Activated gamma-delta T cell treated with Interleukin-2 at 50 U/mL for 16 hours (primary cell): ENCODE measurements around the gene MOV10L1.

ENCODE experiments used
- DNase-seq: peaks from one replicate; pipeline ENCODE4 v3.0.0-alpha.2; 2020

MOV10L1 gene

DNA sequence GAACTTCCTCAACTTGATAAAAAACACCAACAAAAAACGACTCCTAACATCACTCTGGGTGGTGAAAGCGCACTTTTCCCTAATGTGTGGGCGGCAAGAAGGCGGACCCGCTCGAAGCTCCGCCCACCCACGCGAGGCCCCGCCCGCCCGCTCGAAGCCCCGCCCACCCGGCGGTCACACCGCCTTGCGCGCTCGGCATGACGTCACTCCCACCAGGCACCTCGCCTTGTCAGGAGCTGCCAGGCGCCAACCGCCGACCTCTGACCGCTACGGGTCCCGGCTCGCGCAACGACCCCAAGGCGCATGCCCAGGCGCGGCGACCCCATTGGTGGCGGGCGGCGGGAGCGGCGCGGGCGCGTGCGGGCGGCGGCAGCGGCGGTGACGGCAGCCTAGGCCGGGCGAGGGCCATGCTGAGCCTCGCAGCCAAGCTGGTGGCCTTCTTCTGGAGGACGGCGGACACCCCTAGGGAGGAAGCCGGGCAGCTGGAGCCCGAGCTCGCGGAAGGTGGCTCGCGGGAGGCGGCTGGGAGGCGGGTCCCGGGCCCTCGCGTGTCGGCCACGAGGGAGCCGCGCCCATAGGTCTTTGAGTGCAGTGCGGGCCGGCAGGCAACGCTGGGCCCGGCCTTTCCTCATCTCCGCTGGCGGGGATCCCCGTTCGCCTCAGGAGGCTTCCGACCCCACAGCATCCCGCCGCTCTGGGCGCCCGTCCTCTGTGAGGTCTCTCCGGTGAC, at the start of gene MOV10L1:
Gene MOV10L1, plus strand, starts transcription at position 325 of the 730 bp plus-strand sequence. Its CDS starts 83 bp downstream, at position 408.
- no peak for DNase-seq

DNA sequence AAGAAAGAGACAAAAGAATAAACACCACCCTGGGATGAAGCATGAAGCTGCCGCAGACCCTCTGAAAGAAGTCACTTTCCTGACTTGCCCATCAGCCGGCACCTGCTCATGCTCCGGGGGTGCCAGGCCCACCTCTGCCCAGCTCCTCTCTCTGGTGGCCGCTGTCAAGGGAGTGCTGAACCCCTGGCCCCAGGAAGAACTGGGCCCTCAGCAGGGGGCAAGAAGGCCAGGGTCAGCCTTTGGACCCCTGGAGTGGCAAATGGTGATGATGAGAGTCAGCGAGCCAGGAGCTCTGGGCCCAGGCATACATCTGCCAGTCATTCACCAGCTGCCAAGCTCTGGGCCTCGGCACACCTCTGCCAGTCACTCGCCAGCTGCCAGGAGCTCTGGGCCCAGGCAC, 49.1 kb upstream of the MOV10L1 start:
- no peak for DNase-seq

DNA sequence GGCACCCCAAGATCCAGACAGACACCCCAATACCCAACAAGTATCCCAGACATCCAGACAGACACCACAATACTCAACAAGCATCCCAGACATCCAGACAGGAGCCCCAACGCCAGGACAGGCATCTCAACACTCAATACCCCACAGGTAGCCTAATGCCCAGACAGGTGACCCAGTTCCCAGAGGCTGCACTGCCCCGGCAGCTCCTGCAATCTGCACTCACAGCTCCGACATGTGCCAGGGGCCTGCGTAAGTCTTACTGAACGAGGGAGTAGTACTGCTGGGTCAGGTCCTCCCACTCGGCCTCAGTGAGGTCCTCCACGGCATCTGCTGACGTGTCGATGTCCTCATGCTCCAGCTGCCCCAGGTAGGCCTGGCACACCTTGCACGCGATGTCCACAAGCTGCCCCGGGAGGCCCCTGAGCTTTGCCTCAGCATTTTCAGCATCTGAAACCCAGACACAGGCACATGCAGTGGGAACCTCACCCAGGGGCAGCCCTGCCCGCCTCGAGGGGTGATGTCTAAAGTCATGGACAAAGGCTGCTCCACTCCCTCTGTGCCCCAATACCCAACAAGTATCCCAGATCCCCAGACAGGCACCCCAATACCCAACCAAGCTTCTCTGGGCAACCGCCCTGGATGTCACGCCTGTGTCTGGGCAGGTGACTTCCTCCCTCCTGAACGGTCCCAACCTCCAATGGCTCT, 48.3 kb upstream of the MOV10L1 start:
- no peak for DNase-seq

DNA sequence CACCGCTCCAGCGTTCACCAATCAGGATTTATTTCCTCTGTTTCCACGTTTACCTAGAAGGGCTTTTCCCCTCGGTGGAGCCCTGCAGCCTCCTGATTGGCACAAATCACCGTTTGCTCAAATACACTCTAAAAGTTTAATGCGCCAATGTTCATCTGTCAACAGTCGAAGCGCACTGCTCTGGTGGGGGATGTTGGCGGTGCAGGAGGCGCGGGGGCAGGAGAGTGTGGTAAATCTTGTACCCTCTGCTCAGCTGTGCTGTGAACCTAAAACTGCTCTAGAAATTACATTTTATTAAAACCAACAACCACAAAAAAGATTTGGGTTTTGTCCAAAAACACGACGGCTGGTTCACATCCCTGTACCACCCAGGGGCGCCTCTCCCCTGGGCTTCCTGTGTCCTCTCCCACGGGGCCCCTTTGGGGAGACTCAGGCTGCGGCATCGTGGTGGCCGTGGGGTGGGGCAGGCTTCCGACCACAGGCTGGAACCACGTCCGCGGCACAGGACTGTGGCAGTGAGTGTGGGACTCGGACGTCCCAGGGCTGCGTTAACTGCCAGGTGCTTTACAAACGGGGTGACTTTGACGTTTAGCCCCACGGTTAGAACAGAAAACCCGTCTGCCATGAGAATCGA, 45.2 kb upstream of the MOV10L1 start:
- no peak for DNase-seq

DNA sequence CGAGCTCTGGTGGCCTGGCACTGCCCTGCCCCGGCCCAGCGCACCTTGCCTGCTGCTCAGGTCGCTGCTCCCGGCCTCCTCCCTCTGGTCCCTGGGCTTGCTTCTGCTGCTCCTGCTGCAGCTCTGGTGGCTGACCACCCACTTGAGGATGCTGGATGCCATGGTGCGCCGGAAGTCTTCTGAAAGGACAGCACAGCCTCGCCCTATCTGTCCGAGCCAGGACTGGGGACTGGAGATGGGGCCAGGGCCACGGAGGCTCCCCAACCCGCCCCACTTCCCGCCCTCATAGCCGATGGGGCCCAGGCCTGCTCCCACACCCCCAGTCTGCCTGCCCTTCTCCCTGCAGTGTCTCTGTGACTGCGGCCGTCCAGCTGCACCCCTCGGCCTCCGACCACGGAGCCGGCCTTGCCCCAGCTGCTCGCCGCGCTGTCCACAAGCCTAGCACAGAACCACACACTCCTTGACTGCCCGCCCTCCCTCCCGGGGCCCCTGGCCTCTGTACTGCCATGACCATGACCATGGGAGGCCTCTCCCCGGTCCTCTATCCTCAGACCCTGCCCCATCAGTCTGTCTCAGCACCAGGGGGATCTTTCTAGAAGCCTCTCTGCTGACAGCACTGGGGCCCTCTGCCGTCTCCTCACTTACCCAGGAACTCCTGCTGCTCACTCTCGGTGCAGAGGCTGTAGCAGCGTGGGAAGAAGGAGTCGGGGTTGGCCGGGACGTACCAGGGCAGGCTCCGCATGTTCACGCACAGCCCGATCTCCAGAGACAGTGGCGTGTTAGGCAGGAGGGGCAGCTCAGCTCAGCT, 44.4 kb upstream of the MOV10L1 start:
- DNase-seq: no peak

DNA sequence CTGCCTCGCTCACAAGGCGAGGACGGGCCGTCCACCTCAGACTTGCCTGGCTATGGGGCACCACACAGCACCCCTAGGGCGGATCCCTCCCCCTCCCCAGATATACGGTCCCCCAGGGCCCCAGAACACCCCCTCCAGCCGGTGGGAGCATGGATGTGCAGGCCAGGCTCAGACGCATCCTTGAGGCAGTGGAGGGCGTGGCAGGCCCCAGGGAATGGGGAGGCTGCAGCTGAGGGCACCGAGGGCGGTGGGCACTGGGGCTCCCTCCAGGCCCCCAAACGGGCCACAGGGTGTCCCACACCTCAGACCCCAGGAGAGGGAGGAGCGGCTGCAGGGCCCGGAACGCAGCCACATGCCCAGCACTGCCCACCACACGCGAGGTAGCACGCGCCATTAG, 43.8 kb upstream of the MOV10L1 start:
- no peak for DNase-seq

DNA sequence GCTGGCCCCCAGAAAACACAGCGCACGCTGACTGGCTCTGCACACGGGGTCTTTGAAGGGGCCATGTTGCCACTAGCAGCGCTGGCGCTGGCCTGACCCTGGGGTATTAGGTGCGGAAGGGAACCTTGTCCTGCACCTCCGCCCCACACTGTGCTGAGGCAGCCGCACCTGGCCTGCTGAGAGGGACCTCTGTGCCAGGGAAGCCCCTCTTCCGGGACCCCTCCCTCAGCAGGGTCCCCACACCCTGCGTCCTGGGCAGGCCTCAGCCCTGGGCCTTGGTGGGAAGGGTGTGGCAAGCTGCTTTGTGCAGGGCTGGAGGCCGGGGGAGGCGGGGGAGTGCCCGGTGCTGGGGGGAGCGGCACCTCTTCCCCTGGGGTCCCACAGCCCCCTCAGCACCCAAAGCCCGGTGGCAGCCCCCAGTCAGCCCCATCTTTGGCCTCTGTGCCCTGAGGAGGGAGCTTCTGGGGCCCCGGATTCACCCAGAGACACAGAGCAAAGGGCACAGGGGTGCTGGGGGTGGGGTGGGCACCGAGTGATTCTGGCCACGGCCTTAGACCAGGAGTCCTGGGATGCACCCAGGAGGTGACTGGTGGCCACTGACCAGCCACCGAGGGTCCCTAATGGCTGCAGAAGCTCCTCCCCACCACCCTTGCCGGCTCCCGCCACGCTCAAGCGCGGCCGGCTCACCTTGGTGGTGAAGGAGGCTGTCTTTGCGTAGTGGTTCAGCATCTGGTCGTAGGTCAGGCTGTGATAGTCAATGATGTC, 43.1 kb upstream of the MOV10L1 start:
- DNase-seq: no peak

DNA sequence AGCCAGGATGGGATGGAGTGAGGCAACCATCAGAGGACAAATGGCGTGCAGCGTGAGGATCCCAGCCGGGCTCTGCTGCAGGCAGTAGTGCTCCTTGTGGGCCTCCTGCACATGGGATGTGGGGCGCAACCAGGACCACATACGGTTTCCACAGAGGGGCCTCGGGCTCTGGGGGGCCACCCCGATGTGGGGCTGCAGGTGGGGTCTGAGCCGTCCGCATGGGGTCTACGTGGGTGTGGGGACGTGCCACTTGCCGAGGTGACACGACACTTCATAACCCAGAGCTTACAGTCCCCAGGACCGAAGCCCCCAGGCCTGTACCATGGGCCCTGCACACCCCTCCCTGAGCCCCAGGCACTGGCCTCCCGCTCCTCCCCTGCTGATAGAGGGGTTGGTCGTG, 42.5 kb upstream of the MOV10L1 start:
- DNase-seq: no peak

DNA sequence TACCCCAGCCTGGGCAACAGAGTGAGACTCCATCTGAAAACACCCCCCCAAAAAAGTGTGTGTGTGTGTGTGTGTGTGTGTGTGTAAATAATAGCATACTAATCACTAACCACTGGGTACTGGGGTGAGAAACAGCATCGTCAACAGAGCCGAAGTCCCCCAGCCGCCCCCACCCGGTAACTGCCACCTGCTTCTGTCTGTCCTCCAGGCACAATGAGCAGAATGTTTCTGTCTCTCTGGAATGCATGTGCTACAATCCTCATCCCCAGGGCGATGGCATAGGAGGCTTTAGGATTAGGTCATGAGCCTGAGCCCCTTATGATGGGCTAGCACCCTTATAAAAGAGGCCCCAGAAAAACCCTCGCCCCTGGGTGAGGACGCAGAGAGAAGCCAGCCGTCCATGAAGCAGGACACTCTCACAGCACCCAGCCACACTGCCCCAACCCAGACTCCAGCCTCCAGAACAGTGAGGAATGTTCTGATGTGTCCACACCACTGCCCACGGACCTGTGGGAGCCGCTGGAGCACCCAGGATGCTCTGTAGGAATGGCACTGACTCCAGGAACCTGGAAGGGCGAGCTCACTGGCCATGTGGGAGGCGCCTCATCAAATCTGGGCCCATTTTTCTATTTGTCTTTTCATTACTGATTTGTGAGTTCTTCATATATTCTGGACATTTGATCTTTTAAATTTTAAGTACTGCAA, 41.6 kb upstream of the MOV10L1 start:
- DNase-seq: no peak

DNA sequence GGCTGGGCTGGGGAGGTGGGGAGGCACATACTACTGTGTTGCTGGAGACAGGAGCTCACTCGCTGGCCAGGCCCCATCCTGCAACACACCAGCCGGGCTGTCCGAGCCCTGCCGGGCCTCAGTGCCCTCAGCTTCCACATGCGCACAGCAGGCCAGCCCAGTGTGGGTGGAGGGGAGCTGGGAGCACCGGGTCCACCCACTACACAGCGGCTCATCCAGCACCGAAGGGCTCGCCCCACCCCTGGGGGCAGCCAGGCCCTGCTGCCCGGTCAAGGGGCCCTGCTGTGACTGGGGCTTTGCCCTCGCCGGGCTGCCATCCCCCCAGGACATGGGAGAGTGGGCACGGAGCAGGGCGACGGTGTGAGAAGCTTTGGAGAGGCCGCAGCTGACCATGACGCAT, 41.0 kb upstream of the MOV10L1 start:
- DNase-seq: no peak

DNA sequence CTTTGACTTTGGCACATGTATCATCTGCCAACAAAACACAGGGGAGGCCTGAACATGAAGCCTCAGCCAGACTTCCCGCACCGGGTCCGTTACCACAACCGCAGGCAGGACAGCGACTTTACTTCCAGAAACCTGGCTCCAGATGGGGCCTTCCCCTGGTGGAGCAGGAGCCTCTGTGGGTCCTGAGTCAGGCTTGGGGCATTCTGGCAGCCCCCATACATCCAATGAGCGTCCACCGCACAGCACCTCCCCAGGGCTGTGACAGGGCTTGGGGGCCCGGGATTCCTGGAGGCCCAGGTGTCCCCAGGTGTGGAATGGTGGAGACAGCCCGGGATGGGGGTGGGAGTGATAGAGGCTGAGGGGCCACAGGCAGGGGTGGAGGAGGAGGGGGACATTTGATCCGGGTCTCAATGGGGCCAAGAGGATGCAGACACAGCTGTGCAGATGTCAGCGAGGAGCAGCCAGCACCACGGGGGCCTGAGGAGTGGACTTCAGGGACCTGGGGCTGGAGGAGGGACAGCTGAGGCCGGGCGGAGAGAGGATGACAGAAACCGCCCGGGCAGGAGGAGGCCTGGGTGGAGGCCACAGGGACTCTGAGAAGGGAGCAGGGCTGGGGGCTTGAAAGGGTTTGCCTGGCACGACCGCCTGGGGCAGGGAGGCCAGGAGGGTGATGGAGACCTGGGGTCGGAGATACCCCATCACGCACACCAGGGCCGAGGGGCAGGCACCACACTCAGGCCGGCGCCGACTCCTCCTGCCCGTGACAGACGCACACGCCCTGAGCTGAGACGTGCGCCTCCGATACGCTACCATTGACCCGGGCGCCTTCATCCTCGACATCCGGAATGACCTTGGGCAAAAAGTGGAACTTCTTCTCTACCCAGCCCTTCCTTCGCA, 40.3 kb upstream of the MOV10L1 start:
- no peak for DNase-seq

DNA sequence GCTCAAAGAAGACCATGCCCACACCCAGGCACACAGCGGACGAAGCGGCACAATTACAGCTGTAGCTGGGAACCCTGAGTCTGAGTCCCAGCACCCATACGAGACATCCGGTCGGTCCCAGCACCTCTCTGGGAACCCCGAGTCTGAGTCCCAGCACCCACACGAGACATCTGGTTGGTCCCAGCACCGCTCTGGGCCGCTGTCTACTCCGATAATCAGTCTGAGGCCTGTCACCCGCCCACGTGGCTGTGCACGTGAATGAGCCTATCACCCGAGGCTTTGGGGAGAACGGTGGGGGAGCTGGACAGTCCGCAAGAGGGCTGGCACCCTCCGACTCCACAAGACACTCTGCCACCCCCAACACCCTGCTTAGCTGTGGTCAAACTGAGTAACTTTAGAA, 37.9 kb upstream of the MOV10L1 start:
- no peak for DNase-seq

DNA sequence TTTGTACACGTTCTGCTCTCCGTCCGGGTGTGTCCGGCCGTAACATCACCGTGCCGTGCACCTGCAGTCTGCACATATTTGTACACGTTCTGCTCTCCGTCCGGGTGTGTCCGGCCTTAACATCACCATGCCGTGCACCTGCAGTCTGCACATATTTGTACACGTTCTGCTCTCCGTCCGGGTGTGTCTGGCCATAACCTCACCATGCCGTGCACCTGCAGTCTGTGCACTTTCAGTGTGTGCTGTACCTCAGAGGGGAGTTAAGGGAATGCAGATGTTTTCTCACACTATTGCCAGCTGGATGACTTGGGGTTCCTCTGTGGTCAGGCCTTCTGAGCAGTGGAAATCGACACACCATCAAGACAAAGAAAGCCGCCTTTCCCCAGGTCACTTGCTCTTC, 35.9 kb upstream of the MOV10L1 start:
- no peak for DNase-seq

DNA sequence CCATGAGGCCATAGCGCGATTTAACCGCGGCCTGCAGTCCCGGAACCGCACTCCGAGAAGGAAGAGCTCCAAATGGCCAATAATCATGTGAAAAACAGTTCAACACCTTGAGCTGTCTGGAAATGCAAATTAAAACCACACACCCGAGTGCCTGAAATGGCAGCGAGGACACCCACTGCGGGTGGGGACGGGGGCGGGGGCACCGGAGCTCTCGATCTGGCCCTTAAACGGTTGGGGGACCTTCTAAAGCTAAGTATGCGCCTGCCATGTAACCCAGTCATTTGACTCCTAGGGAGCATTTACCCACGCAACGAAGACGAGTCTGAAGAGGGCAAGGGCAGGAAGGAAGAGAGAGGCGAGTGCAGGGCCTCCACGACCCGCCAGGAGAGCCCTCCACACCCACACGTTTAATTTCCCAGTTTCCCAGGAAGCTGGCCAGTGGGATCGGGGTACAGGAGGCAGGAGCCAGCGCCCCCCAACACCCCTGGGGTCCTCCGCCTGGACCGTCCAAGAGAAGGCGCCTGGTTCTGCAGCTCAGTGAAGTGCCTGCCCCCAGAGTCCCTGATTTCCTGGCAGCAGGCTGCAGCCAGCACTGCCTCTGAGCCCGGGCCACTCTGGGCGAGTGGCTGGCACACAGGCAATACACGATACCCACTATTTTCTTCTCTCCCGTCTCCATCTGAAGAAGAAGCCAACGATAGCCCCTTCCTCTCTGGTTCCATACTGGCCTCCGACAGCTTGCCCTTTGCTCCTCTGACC, 33.4 kb upstream of the MOV10L1 start:
- DNase-seq: no peak

DNA sequence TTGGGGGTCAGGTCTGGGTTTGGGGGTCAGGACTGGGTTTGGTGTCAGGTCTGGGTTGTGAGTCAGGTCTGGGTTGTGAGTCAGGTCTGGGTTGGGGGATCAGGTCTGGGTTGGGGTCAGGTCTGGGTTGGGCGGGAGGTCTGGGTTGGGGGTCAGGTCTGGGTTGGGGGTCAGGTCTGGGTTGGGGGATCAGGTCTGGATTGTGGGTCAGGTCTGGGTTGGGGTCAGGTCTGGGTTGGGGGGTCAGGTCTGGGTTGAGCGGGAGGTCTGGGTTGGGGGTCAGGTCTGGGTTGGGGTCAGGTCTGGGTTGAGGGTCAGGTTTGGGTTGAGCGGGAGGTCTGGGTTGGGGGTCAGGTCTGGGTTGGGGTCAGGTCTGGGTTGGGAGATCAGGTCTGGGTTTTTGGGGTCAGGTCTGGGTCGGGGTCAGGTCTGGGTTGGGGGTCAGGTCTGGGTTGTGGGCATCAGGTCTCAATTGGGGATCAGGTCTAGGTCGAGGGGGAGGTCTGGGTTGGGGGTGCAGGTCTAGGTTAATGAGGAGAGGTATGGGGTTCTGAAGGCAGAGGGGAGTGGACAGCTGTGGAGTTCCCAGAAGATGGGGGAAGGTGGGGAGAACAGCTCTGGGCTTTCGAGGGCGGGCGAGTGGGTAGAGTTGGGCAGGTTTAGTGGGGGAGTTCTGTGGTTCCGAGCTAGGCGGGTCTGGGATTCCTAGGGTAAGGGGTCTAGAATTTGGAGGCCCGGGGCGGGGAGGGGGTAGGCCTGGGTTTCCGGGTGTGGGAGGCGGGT, 32.3 kb upstream of the MOV10L1 start:
- no peak for DNase-seq

DNA sequence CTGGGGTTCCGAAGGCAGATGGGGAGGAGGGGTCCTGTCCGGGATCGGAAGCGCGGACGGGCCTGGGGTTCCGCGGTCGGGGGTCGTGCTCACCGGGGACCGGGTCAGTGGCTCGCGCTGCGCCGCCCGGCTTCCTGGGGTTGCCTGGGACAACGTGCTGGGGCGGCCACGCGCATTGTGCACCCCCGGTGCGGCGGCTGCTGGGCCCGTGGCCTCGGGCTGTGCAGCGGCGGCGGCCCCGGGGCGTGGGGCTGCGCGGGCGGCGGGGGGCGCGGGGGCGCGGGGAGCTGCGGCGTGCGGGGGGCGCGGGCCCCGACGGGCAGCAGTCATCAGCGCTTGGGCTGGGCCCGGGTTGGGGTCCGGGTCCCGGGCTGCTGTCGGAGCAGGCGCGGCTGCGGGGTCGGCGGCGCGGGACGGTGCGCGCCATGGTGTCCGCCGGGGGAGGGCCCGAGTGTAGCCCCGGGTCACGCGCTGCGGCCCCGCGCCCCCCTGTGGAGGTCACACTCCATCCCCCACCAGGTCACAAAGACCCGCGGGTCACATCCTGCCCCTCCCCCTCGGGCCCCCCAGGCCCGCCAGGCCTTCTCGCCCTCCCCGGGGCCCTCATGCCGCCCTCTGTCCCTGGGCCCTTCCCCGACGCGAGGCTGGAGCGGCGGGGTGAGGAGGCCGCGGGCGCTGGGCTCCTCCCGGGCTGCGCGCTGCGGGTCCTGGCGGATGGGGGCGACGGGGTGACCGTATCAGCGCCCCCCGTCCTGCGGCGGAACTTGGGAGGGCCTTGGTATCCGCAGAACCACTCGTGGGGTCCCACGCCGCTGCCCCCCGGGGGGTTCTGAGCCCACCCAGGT, 31.5 kb upstream of the MOV10L1 start, which contains the start of gene TTLL8:
Gene TTLL8, minus strand, starts transcription at position 238 of the 845 bp plus-strand sequence.
- no peak for DNase-seq

DNA sequence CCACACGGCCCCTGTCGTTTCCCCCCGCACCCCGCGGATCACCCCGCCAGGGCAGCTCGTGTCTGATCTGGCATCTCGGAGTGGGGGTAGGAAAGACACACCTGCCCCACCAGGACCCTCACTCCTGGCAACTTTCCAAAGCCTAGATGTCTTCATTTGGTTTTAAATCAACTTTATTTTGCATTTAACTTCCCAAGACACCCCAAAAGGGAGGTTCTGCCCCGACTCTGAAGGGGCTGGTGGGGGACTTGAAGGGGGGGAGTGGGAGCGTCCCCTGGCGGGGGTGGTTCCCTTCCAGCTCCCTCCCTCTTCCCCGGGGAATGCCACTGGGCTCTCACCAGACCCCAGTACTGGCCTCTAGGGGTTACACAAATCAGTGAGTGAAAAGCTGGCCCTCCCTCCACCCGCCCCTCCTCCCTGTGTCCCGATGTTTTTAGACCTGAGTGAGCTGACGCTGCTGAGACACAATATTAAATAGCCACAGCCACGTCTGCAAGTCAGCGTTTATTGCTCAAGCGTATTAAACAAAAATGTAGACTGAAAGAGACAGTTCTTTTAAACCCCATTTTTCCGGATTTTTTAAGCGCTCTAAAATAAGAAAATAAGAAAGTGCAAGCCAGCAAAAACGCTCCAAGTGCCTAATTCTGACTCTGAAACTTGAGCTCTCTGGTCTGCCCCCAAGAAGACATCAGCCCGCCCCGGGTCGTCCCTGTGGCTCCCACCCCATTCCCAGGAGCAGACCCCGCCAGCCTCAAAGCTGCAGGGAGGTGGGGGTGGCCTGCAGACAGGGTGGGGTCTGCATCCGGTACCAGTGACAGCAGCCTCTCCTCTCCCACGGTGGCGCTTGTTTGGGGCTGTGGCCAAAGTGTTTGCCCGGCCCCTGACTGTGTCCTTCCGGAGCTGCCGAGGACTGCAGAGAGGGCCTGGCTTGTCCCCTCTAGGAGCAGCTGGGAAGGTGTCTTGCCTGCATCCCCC, 30.6 kb upstream of the MOV10L1 start:
- no peak for DNase-seq
